ENCODE measurements around the gene SHF. TPM values are rescaled to one million over a fixed set of nuclear protein-coding genes. Genes with fewer than 3 reads are reported as not detected.

SHF gene
- total and polyA plus RNA-seq, 2 of the 4 experiments (the other 2 are of a cell fraction): 1.8 to 3.5 TPM

GRCh38 chr15:45174577-45174976 is 13.2 kb downstream of the SHF start:
- no peak overlapping the region for H2BK120ac ChIP-seq (ENCODE audit: low read depth, low read length)
- no peak overlapping the region for H2AFZ ChIP-seq (replicated peaks; ENCODE audit: low read length, poor library complexity)
- no peaks in the 10 kb centered on the region for H3K27me3 ChIP-seq (ENCODE audit: control insufficient read depth, insufficient read depth, low read length)
- no peak overlapping the region for H3K4me3 ChIP-seq (ENCODE audit: insufficient read depth, low read depth, low read length)
- H4K91ac ChIP-seq (ENCODE audit: insufficient read depth, low read depth, low read length): no peak overlapping the region
- no peaks in the 10 kb centered on the region for H3K79me1 ChIP-seq (ENCODE audit: low read depth in 1 of 2, low read length in 2 of 2)
- H4K20me1 ChIP-seq (ENCODE audit: insufficient read depth, low read length): no peaks in the 10 kb centered on the region; the same call in 1 of the 2 replicates
- H3K4me1 ChIP-seq (ENCODE audit: control insufficient read depth, insufficient read depth, low read length): no peaks in the 10 kb centered on the region
- H3K18ac ChIP-seq (ENCODE audit: low read depth, low read length): no peak overlapping the region
- peaks cover 10% of the 10 kb centered on the region for H3K36me3 ChIP-seq (ENCODE audit: control insufficient read depth, insufficient read depth, low read length)
- H3K27ac ChIP-seq (ENCODE audit: insufficient read depth, low read length): no peak overlapping the region
- H3K56ac ChIP-seq (ENCODE audit: extremely low read depth, insufficient read depth, low read length): no peak overlapping the region
- H4K5ac ChIP-seq (ENCODE audit: low read depth, low read length): no peak overlapping the region
- no peak overlapping the region for H2AK9ac ChIP-seq (replicated peaks; ENCODE audit: low read depth, low read length, poor library complexity)
- ATAC-seq (ENCODE audit: low read depth): no peak
- CTCF ChIA-PET: no interaction called here
- H4K8ac ChIP-seq (ENCODE audit: low read depth in 2 of 2, low read length in 2 of 2): no peak overlapping the region
- no peaks in the 10 kb centered on the region for H3K9me3 ChIP-seq (ENCODE audit: control insufficient read depth, insufficient read depth, low read length)
- no peak for DNase-seq
- dilution Hi-C loops (cut with HindIII; ENCODE audit: low sequenced_read_pairs, unreplicated experiment): no loop called here
- no TSS peak for BruUV-seq (replicated peaks)
- intact Hi-C loops (cut with micrococcal nuclease): no loop called here
- H3K4ac ChIP-seq (ENCODE audit: low read depth, low read length): no peak overlapping the region
- H3K14ac ChIP-seq (replicated peaks; ENCODE audit: low read depth, low read length): no peak overlapping the region
- POLR2A ChIA-PET (ENCODE audit: unreplicated experiment): no interaction called here
- WGBS, 2 experiments (ENCODE audit: extremely low coverage in 2 of 2, insufficient read length in 1 of 2): no CpG with 5 or more reads among the region's 2 CpGs
- in situ Hi-C loops (cut with MboI; ENCODE audit: low sequenced_read_pairs): no loop called here
- no peak overlapping the region for H3K9ac ChIP-seq (ENCODE audit: low read depth, low read length)
- TF ChIP-seq MAFK (IDR thresholded peaks at IDR 0.05; ENCODE audit: low read depth, low read length) (no peak), NFE2L2 (IDR thresholded peaks at IDR 0.05; ENCODE audit: low read depth, low read length) (no peak), RAD21 (IDR thresholded peaks at IDR 0.05; ENCODE audit: low read length) (no peak), RCOR1 (IDR thresholded peaks at IDR 0.05; ENCODE audit: insufficient replicate concordance, low read length) (no peak), SMC3 (IDR thresholded peaks at IDR 0.05; ENCODE audit: low read depth, low read length) (no peak), MAZ (IDR thresholded peaks at IDR 0.05; ENCODE audit: borderline replicate concordance, low read depth, low read length) (no peak), POLR2A (IDR thresholded peaks at IDR 0.05; ENCODE audit: low read depth, low read length) (no peak), RFX5 (IDR thresholded peaks at IDR 0.05; ENCODE audit: low read depth, low read length) (no peak), ELK1 (IDR thresholded peaks at IDR 0.05; ENCODE audit: borderline replicate concordance, low read depth, low read length) (no peak), CTCF (conservative IDR thresholded peaks at IDR 0.05; ENCODE audit: low read depth, low read length) (no peak), MXI1 (IDR thresholded peaks at IDR 0.05; ENCODE audit: borderline replicate concordance, low read depth, low read length) (no peak), USF2 (IDR thresholded peaks at IDR 0.05; ENCODE audit: low read depth, low read length) (no peak), BHLHE40 (IDR thresholded peaks at IDR 0.05; ENCODE audit: low read depth, low read length) (no peak), CHD1 (IDR thresholded peaks at IDR 0.05; ENCODE audit: low read depth, low read length) (no peak), CEBPB (IDR thresholded peaks at IDR 0.05; ENCODE audit: low read depth, low read length) (no peak), FOS (IDR thresholded peaks at IDR 0.05; ENCODE audit: low read depth, low read length) (no peak)
- H3K4me2 ChIP-seq (ENCODE audit: low read depth, low read length): no peak overlapping the region
- H3K9me1 ChIP-seq (ENCODE audit: insufficient read depth, low read length): no peaks in the 10 kb centered on the region
- no peak overlapping the region for H3K23ac ChIP-seq (ENCODE audit: low read depth, low read length)
- H2AK5ac ChIP-seq (ENCODE audit: low read depth, low read length): no peak overlapping the region
- no peak overlapping the region for H2BK20ac ChIP-seq (ENCODE audit: low read depth, low read length)
- no peak overlapping the region for H2BK15ac ChIP-seq (ENCODE audit: low read depth, low read length)
- no peak overlapping the region for H2BK5ac ChIP-seq (ENCODE audit: low read depth, low read length, poor library complexity, severe bottlenecking)
